GM19468 (cell line): ENCODE results near the gene TTC39C.
A peak's percentile ranks its signal among the peaks of the same experiment; 100 is the strongest.

Experiments
- ATAC-seq: cut with Tn5 transposase; IDR thresholded peaks from one replicate; pipeline ENCODE4 v1.9.1; 2021; ENCODE audit warnings: mild to moderate bottlenecking, moderate library complexity, moderate number of reproducible peaks; ENCODE audit not compliant: unreplicated experiment; ENCODE audit errors: extremely low read depth

Gene TTC39C

DNA sequence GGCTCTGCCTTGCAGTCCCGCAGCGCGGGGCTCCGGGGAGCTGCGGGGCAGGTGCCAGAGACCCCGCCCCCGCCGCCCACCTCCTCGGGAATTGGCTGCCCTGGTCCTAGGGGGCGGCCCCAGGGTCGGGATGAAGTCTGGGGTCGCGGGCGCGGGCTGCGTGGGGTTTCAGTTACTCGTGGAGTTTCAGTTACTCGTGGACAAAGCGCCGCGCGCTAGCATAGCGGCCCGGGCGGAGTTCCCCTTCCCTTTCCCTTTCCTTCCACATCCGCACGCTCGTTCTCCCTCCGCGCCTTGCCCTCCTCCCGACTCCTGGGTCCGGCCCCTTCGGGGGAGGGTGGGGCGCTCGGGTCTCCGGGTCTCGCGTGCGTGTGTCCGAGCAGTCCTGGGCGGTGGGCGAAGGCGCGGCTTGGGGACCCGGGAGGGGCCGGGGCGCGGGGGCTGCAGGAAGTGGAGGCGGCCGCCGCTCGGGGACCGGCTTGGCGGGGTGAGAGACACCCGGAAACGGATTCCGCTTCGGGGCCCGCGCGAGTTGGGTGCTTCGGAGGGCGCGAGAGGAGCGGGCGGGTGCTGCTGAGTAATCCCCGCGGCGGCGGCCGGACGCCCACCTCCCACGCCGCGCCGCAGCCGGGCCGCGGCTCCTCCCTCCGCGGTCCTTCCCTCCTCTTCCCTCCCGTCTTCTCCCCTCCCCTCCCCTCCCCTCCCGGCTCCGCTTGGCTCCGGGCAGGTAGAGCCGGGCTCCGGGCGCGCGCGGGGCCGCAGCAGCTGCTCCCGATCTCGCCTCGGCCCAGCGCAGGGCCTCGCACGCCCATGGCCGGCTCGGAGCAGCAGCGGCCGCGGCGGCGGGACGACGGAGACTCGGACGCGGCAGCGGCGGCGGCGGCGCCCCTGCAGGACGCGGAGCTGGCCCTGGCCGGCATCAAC is at the start of gene TTC39C:
Gene TTC39C (plus strand): TSS at position 693 of the 924 bp plus-strand sequence. CDS start 118 bp downstream, at position 811.
- ATAC-seq, result no peak

DNA sequence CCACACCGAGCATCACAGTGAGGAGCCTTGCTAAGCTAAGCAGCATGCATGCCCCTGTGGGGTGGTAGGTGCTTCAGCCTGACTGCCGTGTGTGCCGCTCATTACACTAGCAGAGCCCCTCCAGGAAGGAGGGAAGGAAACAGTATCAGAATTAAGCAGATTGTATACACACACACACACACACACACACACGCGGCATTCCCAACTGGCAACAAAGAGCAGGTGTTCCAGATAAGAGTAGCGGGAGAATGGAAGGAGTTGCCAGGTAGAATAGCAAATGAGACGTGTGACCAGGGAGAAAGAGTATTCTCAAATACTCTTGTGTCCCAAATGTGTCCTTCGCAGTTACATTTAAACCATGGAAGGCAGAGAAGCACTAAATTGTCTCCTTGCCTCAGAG is 47.6 kb upstream of the TTC39C start:
- no peak for ATAC-seq

DNA sequence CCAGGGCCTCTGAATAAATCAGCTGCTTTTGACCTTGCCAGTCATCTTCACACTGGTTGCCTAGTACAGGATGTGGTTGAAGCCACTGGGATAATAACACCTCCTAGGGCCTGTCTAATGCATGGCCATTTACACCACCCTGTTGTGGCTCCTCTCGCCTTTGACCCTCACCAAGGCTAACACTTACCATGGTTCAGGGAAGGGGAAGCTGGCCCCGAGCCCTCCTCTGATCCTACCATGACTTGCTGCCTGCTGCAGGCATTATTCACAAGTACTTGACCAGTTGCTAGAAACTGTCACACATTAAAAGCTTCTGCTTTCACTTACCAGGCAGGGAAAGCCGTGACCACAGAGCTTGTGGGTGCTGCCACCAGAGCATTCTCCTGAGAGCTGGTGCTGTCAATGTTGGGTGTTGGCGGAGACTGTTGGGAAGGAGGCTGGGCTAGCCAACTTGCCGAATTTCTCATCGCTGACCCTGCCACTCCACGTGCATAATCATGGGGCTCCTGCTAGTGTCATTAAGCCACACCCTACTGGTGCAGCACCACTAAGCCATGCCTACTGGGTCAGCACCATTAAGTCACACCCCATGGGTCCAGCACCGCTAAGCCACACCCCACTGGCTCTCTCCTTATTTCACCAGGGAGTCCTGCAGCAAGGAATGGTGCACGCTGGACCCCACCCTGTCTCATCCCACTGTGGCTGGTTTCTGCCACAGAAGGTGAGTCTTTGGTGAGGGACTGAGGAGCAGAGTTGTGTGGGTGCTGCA is 47.0 kb upstream of the TTC39C start:
- no peak for ATAC-seq

DNA sequence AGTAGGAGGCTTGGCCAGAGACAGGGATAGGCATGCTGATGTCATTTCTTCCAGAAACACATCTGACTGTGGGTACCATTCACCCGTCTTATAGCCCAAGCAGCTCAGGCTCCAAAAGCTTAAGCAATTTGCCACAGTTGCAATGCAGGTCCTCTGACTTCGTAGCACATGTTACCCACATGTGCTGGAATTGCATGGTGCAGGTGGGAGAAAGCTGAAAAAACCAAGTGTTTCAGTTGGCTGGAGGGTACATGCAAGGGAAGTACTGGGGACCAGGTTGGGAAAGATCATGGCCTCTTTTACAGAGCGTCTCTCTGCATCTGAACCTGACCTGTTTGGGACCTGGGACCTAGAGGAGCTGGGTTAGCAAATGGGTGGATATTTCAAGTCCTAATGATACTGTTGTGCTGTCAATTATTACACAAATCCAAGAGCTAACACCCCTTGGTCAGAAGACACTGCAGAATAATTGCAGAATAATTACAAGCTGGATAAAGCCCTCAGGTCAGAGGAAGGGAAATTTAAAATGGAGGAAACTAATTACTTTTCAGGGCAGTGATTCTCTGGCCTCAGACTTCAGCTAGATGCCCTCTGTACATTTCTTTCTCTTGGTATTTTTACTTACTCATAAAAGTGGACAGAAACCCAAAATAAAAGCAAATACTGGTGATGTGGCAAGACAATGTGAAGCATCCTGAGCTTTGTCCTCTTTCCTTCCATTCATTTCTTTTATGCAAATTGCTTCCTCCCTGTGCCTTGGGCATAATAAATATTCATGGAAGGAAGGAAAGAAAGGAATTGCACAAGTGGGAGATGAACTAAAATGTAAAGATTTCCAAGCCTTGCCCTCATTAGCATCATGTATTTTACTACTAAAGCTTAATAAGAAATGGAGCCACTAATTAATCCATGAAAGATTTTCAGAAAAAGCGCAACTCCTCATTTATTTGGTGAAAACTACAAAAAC is 45.6 kb upstream of the TTC39C start:
- no peak for ATAC-seq

DNA sequence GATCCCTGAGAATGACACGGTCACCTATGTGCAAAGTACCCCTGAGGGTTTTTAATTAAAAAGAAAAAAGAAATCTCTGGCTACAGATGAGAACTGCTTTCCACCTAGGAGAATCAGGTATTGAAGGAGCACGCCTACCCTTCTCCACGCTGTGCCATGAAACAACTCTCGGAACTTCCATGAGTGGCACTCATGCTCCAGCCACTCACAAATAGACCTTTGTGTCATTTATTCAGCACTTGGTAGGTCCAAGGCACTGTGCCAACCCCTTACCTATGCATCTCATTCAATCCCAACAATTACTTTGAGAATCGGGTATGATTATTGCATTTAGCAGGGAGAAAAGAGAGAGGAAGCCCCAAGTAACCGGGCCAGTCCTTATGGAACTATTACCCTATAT is 44.9 kb upstream of the TTC39C start:
- ATAC-seq, result no peak

DNA sequence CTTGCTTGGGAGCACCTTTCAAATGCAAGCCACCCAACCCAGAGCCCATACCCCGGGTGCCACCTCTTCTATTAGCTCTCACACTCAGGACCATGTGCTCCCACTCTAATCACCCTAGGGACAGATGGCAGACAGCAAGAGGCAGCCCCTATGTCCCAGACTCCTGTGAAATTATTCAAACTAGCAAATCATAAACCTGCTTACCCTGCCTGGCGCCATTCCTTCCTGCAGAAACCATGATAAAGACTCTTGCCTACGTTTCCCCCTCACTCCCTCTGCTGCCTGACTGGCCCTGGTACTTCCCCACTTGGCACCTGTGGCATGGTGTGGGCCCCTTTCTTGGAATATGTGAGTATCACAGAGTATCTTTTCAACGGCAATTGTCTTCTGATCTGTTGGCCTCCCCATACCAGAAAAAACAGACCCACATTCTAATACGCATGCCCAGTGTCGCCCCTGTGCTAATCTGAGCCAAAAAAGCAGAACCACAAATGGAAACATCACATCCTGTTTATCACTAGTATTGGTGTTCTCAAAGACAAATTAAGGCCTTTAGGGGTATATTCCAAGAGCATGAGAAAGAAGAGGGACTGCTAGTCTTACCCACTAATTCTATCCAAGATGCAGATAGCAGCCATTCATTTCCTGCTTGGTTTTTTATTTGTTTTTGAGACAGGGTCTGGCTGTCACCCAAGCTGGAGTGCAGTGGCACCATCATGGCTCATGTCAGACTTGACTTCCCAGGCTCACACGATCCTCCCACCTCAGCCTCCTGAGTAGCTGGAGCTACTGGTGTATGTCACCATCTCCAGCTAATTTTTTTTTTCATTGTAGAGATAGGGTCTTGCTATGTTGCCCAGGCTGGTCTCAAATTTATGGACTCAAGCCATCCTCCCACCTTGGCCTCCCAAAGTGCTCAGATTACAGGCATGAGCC is 44.1 kb upstream of the TTC39C start:
- ATAC-seq, result no peak

DNA sequence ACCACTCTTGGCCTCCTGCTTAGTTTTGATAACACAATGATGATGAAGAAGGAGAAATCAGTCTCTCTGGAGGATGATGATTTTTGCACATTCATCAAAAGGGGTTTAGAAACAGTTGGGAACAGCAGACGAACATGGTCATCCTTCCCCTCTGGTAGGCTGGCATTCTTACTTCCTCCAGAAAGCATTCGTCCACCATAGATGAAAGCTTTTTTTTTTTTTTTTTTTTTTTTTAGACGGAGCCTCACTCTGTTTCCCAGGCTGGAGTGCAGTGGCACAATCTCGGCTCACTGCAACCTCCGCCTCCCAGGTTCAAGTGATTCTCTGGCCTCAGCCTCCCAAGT is 43.5 kb upstream of the TTC39C start:
- ATAC-seq, result no peak

DNA sequence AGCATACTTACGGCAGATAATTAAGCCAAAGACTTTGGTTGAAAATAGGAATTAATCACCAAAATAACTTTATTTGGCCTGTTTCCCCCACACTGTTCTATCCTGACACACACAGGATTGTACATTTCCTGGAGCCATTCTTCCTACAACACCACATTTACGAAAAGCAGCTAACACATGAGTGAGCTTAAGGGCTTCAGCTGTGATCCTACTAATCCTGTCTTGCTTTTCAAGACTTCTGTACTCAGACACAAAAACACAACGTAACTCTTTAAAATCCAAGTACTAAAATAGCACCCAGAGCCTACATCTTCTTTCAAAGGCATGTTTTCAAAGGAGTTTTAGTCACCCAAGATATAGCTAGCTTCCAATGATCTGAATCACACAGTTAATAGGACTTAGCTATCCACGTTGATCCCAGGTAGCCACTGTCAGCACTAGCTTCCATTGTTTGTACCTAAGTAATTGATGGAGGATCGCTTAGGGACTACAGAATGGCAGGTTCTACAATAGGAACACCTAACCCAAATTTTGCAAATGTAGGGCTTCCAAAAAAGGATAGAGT is 42.8 kb upstream of the TTC39C start:
- no peak for ATAC-seq

DNA sequence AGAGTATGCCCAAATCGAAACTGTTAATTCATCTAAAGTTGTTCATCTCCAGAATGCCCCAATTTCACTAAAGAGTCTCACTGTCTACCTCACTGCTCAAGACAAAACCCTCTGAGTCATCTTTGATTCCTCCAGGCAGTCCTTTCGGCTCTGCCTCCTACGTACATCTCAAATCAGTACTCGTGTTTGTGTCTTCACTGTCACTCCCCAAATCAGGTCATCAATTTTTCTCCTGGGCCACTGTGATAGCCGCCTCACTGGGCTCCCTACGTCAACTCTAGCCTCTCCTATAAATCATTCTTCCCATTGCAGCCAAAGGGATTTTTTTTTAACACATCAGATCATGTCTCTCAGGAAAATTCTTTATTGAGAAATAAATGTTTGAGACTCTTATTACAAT is 42.1 kb upstream of the TTC39C start:
- ATAC-seq, result peak; percentile 18

DNA sequence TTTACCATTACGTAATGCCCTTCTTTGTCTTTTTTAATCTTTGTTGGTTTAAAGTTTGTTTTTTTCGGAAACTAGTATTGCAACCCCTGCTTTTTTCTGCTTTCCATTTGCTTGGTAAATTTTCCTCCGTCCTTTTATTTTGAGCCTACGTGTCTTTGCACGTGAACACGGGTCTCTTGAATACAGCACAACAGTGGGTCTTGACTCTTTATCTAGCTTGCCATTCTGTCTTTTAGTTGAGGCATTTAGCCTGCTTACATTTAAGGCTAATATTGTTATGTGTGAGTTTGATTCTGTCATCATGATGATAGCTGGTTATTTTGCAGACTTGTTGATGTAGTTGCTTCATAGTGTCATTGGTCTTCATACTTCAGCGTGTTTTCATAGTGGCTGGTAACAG is 37.5 kb upstream of the TTC39C start:
- no peak for ATAC-seq

DNA sequence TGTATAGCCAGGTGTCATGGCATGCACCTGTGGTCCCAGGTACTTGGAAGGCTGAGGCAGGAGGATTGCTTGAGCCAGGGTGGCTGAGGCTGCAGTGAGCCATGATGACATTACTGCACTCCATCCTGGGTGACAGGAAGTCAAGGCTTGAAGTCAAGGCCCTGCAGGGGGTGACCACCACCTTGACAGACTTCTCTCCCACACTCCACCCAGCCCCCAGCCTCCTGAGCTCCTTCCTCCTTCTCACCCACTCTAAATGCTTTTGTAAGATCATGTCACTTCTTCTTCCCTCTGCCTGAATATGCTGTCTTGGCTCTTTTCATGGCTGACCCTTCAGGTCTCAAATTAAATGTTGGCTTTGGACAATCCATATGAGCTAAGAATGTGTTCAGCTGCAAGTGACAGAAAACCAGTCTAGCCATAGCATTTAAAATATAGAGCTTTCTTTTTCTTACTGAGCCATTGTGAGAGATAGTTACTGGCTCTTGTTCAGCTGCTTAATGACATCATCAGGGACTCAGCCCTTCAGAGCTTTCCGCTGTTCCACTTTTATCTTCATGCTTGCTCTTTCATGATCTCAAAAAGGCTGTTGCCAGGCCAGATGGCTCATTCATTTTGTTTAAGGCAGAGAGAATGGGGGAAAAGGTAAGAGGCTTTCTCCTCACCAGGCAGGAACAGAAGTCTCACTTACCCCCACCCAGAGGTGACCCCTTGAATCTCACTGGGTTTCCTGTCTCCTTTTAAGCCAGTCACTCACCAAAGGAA is 36.7 kb upstream of the TTC39C start:
- ATAC-seq, result no peak

DNA sequence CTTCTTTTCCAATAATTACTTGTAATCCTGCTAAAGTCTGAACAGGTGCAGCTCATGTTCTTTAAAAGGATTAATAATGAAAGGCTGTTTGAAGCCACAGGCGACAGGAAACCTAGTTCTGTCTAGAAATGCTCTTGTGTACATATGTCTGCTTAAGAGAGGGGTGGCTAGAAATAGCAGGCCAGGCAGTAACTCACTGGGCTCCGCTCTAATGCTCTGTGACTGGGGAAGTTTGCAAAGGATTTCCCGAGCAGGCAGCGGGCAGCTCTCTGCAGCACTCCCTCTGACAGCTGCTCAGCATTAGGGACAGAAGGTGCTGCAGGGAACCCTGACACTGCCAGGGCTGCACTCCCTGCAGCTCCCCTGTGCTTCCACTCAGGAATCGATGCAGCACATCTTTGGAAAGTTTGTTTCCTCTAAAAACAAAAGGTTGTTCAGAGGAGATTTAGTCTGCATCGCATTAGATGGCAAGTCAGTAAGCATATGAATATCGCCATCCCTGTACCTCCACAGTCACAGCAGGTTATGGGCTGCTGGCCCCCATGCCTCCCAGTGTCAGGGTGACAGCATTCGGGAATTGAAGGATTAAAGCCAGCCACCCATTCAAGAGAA is 33.1 kb upstream of the TTC39C start:
- ATAC-seq, result peak; percentile 39

DNA sequence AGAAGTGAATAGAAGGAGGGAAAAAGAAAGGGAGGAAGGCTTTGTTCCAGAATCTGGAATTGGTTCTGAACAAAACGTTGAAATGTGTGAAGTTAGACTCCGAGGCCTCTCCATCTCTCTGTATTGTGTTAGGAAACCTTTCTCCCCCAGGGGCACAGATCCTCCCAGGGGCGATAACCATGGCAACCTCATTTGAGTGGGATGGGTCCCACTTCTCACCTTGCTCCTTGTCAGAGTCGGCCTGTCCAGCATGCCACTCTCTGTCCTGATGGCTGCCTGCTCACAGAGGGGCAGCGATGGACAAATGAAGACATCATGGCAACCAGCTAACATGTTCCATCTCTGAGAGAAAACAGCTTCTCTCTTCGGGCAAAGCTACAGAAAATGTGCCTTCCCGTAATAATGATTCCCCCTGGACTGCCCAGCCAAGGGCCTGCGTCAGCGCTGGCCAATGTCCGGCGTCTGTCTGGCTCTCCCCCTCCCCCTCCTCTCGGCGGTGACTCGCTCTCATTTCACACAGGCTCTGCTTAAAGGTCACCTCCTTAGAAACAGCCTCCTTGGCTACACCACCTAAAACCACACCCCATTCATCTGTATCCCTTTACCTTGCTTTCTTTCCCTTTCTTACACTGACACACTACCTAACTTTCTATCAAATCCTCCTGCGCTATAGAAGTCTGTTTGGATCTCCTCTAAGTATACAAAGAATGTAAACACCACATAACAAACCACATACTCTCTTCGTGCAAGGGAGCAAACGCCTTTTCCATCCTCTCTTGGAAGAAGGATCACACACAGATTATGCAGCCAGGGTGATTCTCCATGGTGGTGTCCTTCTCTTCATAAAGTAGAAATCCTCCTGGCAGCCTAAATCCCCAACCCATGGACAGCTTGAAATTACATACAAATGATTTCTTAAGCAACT is 32.1 kb upstream of the TTC39C start:
- ATAC-seq, result no peak

DNA sequence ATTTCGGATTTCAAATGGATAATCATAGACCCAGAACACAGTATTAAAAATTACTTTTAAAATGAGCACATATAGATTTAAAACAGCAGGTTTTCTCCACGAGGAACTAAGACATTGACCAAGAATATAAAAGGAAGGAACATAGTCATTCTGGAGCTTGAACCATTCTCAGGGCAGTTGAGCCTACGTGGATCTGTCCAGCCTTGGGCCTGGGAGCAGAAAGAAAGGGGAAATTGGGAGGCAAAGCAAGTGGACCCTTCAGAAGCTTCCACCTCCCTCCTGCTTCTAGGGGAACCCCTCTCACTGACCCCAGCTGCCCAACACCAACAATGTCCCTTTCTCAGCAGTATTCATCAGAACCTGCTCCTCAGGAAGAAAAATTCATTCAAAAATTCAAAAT is 31.4 kb upstream of the TTC39C start:
- ATAC-seq, result no peak

DNA sequence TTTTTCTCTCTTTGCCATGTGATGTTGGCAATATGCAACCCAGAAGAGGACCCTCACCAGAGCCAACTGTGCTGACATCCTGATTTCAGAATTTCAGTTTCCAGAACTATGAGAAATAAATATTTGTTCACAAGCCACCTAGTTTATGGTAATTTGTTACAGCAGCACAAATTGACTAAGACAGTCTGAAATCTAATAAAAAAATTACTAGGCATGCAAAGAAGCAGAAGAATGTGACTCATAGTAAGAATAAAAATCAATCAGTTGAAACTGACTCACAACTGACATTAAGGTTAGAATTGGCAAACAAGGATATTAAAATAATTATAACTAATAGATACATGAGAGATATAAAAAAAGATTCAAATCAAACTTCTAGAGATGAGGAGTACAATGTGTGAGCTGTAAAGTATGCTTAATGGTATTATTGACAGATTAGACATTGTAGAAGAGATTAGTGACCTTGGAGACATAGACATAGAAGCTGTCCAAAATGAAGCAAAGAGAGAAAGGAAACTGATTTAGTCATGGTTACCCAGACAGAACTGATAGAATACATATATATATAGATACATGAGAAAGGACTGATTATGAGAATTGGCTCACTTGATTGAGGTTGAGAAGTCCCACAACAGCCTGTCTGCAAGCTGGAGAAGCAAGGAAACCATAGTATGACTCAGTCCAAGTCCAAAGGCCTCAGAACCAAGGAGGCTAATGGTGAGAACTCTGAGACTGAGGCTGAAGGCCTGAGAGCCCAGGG is 27.8 kb upstream of the TTC39C start:
- ATAC-seq, result peak; percentile 42
